KG1 (cell line): ENCODE measurements around the gene NAGA.

Source experiments
- DNase-seq: peaks from one replicate; lab custom pipeline; 2025; lab: John Stamatoyannopoulos, UW

Gene NAGA

DNA sequence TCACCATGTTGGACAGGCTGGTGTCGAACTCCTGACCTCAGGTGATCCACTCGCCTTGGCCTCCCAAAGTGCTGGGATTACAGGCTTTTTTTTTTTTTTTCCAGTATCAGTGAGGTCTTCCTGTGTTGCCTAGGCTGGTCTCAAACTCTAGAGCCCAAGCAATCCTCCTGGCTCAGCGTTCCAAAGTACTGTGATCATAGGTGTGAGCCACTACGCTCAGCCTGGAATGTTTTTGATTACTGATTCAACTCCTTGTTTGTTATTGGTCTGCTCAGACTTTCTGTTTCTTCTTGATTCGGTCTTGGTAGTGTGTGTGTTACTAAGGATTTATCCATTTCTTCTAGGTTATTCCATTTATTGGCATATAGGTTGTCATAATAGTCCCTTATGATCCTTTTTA is 31.3 kb downstream of the NAGA start:
- DNase-seq = no peak

DNA sequence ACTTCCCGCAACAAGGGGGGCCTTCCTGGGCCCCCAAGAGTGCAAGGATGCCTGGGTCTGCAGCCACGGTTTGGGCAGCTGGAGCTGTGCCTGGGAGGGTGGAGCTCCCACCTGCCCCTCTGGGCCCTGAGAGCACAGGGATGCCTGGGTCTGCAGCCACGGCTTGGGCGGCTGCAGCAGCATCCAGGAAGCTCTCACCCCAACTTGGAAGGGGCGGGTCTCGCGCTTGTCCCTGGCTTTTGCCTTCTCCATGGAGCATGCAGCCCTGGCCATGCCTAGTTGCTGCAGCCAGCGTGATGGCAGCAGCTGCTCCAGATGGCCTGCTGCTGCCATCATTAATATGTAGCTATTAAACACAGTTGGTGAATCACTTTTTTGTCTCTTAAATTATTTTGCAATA is 35.4 kb downstream of the NAGA start:
- DNase-seq = no peak

DNA sequence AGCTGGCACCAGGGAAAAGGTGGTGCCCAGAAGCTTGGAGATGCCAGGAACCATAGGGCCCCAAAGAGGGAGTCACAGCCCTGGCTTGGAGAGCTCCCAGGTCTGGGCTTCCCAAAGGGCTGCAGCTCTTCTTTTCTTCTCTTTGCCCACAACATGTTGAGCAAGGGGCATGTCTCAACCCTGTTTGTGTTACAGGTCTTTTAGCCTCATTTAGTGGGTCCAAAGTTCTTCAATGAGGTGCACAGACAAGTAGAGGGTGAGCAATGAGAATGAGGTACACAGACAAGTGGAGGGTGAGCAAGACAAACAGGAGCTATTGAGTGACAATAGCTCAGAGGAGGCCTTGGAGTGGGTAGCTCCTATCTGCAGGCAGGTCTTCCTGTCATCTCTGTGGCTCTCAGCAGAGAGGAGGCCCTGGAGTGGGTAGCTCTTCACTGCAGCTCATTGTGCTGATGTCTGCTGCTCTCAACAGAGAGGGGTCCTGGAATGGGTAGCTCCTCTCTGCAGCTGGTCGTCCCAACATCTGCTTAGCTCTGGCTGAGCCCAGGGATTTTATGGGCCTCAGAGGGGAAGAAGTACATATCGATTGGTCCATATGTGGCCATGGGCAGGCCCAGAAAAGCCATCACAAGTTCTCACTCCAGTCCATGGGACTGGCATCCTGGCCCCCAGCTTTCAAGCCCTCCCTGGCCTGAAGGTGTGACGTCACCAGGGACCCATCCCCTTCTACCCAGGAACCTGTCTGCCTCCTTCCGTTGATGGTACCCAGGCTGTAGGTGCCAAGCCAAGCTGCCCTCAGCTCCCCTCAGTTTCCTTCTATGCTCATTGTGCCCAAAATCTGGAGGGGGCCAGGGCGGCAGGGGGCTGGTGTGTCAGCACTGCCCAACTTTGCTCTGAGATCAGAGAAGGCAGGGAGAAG is 37.1 kb downstream of the NAGA start:
- no peak for DNase-seq

DNA sequence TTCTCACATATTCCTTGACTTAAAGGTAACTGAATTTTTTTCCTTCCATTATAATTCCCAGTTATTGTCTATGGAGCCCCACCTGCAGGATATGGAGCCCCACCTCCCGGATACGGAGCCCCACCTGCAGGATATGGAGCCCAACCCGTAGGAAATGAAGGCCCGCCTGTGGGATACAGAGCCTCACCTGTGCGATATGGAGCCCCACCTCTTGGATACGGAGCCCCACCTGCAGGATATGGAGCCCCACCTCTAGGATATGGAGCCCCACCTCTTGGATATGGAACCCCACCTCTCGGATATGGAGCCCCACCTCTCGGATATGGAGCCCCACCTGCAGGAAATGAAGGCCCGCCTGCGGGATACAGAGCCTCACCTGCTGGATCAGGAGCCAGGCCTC is 43.9 kb downstream of the NAGA start:
- DNase-seq = no peak

DNA sequence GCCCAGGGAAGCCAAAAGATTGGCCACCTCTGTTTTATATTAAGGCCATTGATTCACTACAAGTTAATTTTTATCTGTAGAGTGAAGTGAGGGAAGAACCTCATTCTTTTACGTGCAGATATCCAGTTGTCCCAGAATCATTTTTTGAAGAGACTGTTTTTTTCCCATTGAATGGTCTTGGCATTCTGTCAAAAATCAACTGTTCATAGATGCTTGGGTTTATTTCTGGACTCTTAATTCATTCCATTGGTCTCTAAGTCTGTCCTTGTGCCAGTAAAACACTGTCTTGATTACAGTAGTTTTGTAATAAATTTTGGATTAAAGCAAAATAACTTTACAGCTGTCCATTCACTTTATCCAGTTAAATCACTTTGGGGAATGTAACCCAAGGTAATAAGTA is 45.2 kb downstream of the NAGA start:
- no peak for DNase-seq

DNA sequence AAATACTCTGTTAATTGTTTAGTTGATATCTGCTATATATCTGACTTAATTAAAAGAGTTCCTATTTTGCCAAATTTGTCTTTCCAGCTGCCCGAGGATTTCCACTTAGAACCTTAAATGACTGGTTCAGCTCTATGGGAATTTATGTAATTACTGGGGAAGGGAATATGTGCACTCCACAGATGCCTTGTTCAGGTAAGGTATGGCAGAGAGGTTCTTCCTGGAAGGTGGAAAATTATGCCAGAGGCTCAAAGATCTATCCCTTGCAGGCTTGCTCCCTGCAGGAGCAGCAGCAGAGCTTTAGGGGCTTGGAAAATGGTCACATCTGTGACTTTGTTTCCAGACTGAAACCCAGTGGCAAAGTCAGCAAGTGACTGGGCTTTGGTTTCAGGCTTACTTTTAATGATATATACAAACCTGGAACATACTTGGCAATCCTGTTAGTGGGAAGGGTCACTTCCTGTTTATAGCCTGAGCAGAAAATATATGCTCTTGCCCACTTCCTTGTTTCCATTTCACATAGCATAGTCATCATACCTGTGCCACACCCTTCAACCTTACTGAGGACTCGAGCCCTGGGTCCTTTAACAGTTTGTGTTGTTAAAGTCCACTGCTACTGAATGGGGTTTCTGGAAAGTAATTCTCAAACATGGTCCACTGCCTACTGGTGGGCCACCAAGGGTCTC is 48.3 kb downstream of the NAGA start:
- no peak for DNase-seq

DNA sequence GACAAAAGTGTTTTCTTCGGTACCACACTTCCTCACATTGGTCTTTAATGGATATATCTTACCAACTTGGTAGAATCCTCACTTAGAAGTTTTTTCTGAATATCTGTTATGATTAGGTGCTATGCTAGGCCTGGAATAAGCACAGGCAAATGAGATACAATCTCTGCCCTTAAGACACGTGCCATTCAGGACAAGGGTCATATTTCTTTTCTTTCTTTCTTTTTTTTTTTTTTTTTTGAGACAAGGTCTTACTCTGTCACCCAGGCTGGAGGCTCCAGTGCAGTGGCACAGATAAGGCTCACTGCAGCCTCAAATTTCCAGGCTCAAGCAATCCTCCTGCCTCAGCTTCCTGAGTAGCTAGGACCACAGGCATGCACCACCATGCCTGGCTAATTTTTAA is 49.0 kb downstream of the NAGA start:
- no peak for DNase-seq

DNA sequence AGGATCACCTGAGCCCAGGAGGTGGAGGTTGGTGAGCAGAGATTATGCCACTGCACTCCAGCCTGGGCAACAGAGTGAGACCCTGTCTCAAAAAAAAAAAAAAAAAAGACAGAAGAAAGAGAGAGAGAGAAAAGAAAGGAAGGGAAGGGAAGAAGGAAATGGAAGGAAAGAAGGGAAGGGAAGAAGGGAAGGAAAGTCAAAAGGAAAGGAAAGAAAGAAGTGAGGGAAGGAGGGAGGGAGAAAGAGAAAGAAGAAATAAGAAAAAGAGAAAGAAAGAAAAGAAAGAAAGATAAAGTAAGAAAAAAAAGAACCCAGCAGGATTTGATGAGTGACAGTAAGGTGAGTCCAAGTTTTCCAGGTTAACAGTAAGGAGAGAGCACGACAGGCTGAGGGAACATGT is 52.4 kb downstream of the NAGA start:
- DNase-seq = no peak

DNA sequence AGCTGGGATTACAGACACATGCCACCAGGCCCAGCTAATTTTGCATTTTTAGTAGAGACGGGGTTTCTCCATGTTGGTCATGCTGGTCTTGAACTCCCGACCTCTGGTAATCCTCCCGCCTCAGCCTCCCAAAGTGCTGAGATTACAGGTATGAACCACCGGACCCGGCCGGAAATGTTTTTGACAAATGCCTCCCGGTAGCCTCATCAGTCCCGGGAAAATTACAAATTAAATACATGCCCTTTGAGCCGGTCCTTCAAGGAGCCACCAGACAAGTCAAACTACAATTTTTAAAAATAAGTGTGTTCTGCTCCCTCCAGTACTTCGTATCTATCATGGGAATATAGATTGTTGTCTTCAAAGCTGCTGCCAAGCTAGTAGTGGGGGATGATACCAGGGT is 54.5 kb downstream of the NAGA start:
- no peak for DNase-seq

DNA sequence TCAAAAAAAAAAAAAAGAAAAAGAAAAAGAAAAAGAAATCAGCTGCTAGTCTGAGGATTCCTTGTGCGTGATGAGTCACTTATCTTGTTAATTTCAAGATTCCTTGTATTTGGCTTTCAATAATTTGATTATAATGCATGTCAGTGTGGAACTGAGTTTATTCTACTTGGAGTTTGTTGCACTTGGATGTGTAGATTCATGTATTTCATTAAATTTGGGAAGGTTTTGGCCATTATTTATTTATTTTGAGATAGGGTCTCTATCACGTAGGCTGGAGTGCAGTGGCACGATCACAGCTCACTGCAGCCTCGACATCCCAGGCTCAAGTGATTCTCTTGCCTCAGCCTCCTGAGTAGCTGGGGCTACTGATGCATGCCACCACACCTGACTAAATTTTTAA is 57.2 kb downstream of the NAGA start:
- no peak for DNase-seq

DNA sequence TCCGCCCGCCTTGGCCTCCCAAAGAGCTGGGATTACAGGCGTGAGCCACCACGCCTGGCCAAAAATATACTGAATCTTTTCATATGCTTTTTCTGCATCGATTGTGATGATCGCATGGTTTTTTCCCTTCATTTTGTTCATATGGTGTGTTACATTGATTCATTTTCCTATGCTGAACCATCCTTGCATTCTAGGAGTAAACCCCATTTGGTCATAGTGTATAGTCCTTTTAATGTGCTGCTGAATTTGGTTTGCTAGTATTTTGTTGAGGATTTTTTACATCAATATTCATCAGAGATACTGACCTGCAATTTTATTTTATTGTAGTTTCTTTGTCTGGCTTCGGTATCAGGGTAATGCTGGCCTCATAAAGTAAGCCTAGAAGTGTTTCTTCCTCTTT is 59.8 kb downstream of the NAGA start:
- no peak for DNase-seq
